NCI-H146 treated with DMSO at 0.1 percent for 48 hours (cell line): ENCODE data around the gene LRCH2.
"Not testable (repeated sequence)": the region's sequence is repeated elsewhere in the genome, so short reads cannot be mapped to it uniquely, and the experiment has no call there.

ENCODE experiments used
- DNase-seq: peaks from one replicate; lab custom pipeline; 2025; ENCODE audit not compliant: unreplicated experiment; lab: John Stamatoyannopoulos, UW

The LRCH2 gene

DNA sequence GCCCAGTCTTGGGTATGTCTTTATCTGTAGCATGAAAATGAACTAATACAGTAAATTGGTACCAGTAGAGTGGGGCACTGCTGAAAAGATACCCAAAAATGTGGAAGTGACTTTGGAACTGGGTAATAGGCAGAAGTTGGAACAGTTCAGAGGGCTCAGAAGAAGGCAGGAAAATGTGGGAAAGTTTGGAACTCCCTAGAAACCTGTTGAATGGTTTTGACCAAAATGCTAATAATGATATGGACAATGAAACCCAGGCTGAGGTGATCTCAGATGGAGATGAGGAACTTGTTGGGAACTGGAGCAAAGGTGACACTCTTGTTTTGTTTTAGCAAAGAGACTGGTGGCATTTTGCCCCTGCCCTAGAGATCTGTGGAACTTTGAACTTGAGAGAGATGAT is 24.3 kb downstream of the LRCH2 start:
- not testable (repeated sequence) for DNase-seq

DNA sequence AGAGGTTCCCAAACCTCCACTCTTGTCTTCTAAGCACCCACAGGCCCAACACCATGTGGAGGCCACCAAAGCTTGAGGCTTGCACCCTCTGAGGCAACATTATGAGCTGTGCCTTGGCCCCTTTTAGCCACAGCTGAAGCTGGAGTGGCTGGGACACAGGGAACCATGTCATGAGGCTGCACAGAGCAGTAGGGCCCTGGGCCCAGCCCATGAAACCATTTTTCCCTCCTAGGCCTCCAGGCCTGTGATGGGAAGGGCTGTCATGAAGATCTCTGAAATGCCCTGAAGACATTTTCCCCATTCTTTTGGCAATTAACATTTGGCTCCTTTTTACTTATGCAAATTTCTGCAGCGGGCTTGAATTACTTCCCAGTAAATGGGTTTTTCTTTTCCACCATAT is 29.9 kb downstream of the LRCH2 start:
- DNase-seq = no peak

DNA sequence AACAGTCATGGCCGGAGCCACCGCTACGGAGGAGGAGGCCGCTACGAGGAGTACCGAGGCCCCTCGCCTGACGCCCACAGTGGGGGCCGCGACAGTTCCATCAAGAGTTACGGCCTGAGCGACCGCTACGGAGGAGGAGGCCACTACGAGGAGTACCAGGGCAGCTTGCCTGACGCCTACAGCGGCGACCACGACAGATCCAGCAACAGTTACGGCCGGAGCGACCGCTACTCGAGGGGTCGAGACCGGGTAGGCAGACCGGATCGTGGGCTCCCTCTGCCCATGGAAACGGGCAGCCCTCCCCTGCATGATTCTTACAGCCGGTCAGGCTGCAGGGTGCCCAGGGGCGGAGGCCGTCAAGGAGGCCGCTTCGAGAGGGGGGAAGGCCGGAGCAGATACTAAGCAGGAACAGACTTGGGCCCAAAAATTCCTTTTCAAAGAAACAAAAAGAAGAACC is 41.6 kb downstream of the LRCH2 start:
- DNase-seq = no peak

DNA sequence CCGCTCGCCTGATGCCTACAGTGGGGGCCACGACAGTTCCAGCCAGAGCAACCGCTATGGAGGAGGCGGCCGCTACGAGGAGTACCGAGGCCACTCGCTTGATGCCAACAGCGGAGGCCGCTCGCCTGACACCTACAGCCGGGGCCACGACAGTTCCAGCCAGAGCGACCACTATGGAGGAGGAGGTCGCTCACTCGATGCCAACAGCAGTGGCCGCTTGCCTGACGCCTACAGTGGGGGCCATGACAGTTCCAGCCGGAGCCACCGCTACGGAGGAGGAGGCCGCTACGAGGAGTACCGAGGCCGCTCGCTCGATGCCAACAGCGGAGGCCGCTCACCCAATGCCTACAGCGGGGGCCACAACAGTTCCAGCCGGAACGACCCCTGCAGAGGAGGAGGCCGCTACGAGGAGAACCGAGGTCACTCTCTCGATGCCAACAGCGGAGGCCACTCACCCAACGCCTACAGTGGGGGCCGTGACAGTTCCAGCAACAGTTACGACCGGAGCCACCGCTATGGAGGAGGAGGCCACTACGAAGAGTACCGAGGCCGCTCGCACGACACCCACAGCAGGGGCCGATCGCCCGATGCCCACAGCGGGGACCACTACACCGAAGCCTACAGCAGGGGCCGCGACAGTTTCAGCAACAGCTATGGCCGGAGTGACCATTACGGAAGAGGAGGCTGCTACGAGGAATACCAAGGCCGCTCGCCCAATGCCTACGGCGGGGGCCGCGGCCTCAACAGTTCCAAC is 42.2 kb downstream of the LRCH2 start:
- DNase-seq = no peak

DNA sequence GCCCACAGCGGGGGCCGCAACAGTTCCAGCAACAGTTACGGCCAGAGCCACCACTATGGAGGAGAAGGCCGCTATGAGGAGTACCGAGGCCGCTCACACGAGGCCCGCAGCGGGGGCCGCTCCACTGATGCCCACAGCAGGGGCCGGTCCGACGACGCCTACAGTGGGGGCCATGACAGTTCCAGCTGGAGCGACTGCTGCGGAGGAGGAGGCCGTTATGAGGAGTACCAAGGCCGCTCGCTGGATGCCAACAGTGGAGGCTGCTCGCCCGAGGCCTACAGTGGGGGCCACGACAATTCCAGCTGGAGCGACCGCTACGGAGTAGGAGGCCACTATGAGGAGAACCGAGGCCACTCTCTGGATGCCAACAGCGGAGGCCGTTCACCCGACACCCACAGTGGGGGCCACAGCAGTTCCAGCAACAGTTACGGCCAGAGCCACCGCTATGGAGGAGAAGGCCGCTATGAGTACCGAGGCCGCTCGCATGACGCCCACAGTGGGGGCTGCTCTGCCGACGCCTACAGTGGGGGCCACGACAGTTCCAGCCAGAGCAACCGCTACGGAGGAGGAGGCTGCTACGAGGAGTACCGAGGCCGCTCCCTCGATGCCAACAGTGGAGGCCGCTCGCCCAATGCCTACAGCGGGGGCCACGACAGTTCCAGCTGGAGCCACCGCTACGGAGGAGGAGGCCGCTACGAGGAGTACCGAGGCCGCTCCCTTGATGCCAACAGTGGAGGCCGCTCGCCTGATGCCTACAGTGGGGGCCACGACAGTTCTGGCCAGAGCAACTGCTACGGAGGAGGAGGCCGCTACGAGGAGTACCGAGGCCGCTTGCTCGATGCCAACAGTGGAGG is 43.0 kb downstream of the LRCH2 start:
- no peak for DNase-seq

DNA sequence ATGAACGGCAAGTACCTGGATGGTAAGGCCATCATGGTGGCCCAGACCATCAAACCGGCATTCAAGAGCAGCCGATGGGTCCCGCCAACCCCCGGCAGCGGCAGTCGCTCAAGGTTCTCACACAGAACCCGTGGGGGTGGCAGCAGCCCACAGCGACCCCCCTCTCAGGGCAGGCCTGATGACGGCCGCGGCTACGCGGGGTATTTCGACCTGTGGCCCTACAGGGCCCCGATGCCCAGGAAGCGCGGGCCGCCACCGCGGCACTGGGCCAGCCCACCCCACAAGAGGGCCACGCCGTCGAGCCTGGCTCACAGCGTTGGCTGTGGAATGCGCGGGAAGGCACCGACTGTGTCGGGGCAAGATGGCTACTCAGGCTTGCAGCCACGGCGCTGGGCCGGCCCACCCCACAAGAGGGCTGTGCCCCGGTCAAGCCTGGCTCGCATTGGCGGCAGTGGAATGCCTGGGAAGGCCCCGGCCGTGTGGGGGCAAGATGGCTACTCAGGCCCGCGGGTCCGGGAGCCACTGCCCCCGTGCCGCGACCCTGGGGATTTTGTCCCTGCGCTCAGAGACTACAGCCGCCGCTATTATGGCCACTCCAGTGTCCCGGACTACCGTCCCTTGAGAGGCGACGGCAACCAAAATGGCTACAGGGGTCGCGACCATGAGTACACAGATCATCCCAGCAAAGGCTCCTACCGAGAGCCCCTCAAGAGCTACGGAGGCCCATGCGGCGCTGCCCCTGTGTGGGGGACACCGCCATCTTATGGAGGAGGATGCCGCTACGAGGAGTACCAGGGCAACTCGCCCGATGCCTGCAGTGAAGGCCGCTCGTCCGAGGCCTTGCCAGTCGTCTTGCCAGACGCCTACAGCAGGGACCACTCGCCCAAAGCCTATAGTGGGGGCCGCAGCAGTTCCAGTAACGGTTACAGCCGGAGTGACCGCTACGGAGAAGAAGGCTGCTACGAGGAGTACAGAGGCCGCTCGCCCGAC is 44.0 kb downstream of the LRCH2 start:
- DNase-seq = no peak

DNA sequence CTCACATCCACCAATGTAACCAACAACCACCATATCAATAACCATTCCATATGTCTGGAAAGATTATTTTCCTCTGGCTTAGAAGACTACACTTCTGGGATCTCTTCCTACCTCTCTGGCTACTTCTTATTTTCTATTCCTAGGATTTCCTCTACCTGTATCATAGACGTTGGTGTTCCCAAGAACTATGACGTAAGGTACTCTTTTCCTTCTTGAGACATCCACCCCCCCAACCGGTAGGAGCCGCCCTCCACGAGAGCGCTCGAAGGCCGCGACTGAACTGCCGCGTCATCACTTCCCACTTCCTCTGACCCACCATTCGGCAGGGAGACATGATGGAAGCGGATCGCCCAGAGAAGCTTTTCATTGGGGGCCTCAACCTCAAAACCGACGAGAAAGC is 44.8 kb downstream of the LRCH2 start, which contains the start of gene RBMXL3:
RBMXL3 (plus strand) TSS at position 301 of the 400 bp plus-strand sequence; CDS start at position 333, 32 bp downstream.
- no peak for DNase-seq

DNA sequence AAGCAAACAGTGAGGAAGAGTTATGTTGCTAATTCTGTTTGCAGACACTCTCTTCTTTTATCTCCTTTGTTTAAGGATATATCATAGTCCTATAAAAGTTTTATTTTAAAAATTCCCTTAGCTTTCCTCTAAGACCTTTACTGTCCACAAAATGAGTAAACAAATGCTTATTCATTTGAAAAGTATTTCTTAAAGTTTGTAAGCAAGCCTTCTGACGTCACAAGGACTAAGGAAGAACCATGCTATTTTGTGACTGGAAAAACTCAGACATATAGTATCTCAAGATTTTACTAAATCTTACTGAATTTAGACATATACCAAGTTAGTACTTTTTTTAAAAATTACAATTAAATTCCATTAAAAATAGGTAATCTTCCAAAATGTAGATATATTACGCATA is 49.9 kb downstream of the LRCH2 start:
- DNase-seq = no peak

DNA sequence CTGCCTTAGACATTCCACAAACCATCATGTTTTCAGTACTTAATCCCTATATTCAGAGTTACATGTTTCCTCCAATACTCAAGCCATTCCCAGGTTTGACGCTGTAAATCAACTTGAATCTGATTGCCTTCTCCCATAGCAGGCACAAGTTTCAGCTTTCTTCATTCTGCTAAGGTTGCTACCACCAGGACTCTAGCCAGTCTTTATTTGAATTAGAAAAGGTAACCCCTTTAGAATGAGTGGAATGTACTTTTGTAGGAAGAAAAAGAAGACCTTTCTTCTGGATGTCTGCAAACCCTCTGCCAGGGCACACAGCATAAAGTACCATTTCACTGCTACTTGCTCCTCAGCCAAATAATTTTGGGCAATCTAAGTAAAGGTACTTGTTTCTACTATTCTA is 55.4 kb downstream of the LRCH2 start:
- DNase-seq = no peak

DNA sequence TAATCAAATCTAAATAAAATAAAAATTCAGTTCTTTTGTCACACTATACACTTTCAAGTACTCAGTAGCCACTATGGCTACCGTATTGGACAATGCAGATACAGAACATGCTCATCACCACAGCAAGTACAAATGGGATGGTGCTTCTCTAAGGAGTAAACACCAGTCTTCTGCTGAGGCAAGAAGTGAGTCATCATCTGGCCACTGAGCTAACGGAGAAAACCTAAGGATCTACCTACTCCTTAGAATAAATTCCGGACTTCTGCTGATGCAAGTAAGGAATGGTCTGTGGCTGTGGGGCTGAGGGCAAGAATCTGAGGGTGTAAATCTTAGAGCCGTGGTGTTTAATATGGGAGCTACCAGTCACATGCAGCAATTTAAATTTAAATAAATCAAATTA is 56.0 kb downstream of the LRCH2 start:
- DNase-seq = no peak

DNA sequence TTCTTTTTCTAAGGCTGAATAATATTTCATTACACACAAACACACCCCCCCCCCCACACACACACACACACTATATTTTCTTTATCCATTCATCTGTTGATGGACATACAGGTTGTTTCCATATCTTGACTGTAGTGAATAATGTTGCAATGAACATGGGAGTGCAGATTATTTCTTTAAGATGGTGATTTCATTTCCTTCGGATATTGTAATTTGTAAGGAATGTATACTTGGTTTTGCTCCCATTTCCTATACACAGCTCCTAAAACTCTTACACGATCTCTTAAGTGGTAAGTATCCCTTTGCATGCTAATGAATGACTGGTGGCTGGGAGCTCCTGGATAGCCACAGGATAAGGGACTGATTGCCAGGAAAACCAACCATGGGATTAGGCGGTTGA is 59.3 kb downstream of the LRCH2 start:
- DNase-seq = no peak

DNA sequence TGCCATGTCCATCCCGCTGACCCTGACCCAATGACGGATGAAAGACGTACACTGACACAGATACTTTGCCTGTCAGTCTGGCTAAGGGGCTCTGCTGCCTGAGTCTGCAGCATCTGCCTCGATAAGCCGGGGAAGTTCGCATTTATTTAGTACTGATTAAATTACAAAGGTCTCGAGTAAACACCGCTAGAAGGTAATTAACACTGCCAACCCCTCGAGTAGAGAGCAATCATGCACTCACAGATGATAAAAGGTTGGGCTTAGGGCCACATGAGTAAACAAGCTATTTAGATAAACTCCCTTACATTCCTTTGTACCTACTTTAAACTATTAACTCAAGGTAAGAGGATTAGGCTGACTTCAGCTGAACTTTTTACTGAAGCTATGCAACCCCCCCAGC is 60.7 kb downstream of the LRCH2 start:
- no peak for DNase-seq

DNA sequence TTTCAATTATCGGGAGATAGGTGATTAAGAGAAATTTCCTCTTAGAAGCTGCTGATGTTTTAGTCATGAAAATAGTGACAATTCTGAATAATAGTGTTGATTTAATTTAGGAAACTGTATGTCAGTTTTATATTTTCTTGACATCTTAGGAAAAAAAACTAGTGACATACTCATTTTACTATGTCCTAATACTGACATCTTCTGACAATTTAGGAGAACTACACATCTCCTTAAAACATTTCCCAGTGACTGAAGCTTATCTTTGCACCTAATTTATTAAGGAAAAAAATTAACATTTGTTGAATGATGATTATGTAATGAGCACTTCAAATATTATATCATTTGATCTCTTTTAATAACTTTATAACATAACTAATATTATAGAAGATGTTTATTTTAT is 86.7 kb downstream of the LRCH2 start:
- DNase-seq = no peak

DNA sequence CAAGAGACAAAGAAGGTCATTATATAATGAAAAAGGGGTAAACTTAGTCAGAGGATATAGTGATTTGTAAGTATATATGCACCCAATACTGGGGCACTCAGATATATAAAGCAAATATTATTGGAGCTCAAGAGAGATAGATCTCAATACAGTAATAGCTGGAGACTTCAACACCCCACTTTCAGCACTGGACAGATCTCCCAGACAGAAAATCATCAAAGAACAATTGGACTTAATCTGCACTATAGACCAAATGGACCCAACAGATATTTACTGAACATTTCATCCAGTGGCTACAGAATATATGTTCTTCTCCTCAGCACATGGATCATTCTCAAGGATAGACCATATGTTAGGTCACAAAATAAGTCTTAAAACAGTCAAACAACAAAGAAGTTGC is 91.8 kb downstream of the LRCH2 start:
- DNase-seq = no peak

DNA sequence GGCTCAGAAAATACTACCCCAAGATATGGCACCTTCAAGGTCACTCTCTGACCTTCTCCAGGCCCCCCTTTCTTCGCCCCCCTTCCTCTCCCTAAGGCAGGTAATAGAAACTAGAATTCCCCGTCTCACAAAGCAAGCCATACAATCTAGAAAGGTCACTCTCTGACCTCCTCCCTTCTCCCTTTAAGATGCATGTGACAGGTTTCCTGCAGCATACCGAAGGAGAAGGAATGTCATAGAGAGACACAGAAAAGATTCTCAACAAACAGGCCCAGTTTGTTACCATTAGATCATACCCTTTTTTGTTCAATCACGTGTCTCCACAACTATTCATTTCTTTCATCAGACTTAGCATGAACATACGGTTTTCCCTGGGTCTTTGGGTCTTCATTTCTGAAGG is 95.9 kb downstream of the LRCH2 start:
- DNase-seq = no peak

DNA sequence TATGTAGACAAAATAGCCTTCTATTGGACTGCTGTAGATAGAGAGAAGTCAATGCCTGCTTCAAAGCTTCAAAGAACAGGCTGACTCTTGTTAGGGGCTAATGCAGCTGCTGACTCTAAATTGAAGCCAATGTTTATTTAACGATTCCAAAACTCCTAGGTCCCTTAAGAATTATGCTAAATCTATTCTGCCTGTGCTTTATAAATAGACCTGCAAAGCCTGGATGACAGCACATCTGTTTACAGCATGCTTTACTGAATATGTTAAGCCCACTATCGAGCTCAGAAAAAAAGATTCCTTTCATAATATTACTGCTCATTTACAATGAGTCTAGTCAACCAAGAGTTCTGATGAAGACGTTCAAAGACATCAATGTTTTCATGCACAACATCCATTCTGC is 99.5 kb downstream of the LRCH2 start:
- DNase-seq = no peak

DNA sequence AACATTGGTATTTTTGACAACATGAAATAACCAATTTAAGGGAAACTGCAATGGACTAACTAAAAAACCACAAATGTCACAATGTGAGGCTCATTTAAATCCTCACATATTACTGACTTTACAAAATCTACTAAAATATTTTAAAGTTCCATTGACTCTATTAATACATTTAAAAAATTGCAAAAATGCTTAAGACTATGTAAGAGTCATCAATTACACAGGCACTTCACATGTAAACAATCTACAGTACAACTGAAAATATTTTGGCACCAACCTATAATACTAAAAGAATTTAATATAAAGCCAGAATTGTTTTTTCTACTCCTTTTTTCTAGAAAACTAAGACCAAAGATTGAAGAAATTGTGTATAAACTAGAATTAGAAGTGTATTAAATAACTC is 121.5 kb downstream of the LRCH2 start:
- DNase-seq = no peak

DNA sequence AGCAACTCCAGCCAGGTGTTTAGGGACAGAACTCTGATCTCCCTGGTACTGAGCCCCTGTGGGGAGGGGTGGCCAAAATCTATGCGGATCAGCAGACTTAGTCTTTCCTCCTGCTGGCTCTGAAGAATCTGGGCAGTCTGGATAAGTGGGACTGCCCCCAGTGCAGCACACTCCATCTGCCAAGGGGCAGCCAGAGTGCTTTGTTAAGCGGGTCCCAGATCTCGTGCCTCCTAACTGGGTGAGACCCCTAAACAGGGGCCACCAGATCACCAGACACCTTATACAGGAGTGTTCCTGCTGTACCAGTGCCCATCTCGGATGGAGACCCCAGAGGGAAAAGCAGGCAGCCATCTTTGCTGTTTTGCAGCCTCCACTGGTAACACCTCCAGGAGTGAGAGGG is 135.0 kb downstream of the LRCH2 start:
- no peak for DNase-seq

DNA sequence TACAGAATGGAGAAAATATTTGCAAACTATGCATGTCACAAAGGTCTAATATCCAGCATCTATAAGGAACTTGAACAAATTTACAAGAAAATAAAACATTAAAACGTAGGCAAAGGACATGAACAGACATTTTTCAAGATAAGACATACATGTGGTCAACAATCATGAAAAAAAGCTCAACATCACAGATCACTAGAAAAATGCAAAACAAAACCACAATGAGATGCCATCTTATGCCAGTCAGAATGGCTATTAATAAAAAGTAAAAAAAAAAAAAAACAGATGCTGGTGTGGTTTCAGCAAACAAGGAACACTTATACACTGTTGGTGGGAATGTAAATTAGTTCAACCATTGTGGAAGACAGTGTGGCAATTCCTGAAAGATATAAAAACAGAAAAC is 140.7 kb downstream of the LRCH2 start:
- no peak for DNase-seq

DNA sequence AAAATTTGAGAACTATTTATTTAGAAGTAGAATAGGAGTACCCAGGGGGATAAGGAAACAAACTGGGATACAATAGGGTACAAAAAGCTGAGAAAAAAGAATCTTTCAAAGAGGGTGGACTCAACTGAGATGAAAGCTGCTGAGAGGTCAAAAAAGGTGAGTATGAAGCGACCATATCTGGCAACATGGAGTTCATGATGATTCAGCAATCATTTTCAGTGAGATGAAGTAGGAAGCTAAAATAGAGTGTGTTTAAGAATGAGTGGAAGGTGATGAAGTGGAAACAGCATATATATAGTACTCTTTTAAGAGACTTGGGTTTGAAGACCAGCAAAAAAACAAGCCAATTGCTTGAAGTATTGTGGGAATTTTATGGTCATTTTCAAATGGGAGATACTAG is 144.5 kb downstream of the LRCH2 start:
- DNase-seq = no peak

DNA sequence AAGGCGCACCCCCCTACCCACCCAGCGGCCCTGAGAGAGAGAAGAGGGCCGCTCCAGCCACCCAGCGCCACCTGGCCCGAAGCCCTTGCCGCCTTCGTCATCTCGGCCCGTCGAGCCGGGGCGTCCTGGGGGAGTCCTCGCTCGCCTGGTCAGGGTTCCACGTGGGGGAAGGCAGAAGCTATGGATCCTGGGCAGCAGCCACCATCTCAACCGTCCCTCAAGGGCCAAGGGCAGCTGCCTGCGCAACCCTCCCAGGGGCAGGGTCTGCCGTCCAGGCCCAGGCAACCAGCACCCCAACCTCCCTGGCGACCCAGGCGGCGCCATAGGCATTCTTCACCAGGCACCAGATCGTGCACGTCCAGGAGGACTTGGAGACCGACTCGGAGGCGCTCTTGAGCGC is 165.0 kb downstream of the LRCH2 start:
- DNase-seq = no peak
